Measurements from ENCODE around the gene OTUB2. TPM values are rescaled to one million over a fixed set of nuclear protein-coding genes. Genes with fewer than 3 reads are reported as not detected.
"Not testable (repeated sequence)": the region's sequence is repeated elsewhere in the genome, so short reads cannot be mapped to it uniquely, and the experiment has no call there.

Gene OTUB2
- total and polyA plus RNA-seq, 5 experiments from 2014 or later = 0.10 to 0.23 (median 0.16) TPM

GRCh38 chr14:94054936-94055335 is 28.8 kb downstream of the OTUB2 start:
- H3K36me3 Mint-ChIP-seq = peaks cover 20 to 94% (median 39%) of the 10 kb centered on the region in 3 donors
- peaks cover 32 to 78% (median 49%) of the 10 kb centered on the region in 4 donors for H3K4me1 Mint-ChIP-seq
- peak overlapping the region in 8 of 10 donors; percentile 5 to 80 (median 46) for H3K27ac Mint-ChIP-seq
- H3K27me3 Mint-ChIP-seq = no peaks in the 10 kb centered on the region
- DNase-seq (peak in 1 of 10 donors; percentile 4), ATAC-seq (no peak)
- peak overlapping the region in 1 of 10 donors; percentile 12 for H3K4me3 Mint-ChIP-seq
- no peaks in the 10 kb centered on the region for H3K9me3 Mint-ChIP-seq
- POLR2A ChIA-PET = no interaction called here

GRCh38 chr14:94056579-94057308 is 30.6 kb downstream of the OTUB2 start:
- POLR2A ChIA-PET = interaction anchor here (1.8 kb wide), 1 partner anchor 25 kb away, joined by 4 read pairs; the partner anchor contains the start of genes DDX24 and IFI27L1
- DNase-seq = peak in 5 of 10 donors; percentile 16 to 41 (median 34)
- ATAC-seq = peak; percentile 52 to 62
- H3K9me3 Mint-ChIP-seq = no peaks in the 10 kb centered on the region
- peak overlapping the region in 9 of 10 donors; percentile 8 to 48 (median 37) for H3K4me3 Mint-ChIP-seq
- H3K27me3 Mint-ChIP-seq = no peaks in the 10 kb centered on the region
- H3K4me1 Mint-ChIP-seq = peaks cover 33 to 88% (median 61%) of the 10 kb centered on the region in 4 donors
- H3K36me3 Mint-ChIP-seq = peaks cover 17 to 94% (median 40%) of the 10 kb centered on the region in 3 donors
- H3K27ac Mint-ChIP-seq = peak overlapping the region; percentile 22 to 85 (median 68)

GRCh38 chr14:94058128-94058673 is 32.1 kb downstream of the OTUB2 start:
- no peak for DNase-seq

GRCh38 chr14:94058674-94059138 is 32.6 kb downstream of the OTUB2 start:
- H3K27me3 Mint-ChIP-seq = no peaks in the 10 kb centered on the region
- no peaks in the 10 kb centered on the region for H3K9me3 Mint-ChIP-seq
- POLR2A ChIA-PET = no interaction called here
- no peak for DNase-seq
- peak overlapping the region in 4 of 10 donors; percentile 1 to 33 (median 22) for H3K4me3 Mint-ChIP-seq
- ATAC-seq = peak in 1 of 2 donors; percentile 22
- H3K27ac Mint-ChIP-seq = peak overlapping the region in 8 of 10 donors; percentile 31 to 85 (median 62)
- peaks cover 42 to 95% (median 74%) of the 10 kb centered on the region in 4 donors for H3K4me1 Mint-ChIP-seq
- H3K36me3 Mint-ChIP-seq = peaks cover 17 to 99% (median 42%) of the 10 kb centered on the region in 3 donors

More at GRCh38 chr14:94058128-94058673, 32.1 kb downstream of the OTUB2 start:
- Mint-ChIP-seq H3K27ac (peak overlapping the region in 9 of 10 donors; percentile 29 to 85 (median 56)), H3K36me3 (peaks cover 17 to 94% (median 42%) of the 10 kb centered on the region in 3 donors), H3K4me1 (peaks cover 40 to 90% (median 70%) of the 10 kb centered on the region in 4 donors), H3K4me3 (peak overlapping the region in 8 of 10 donors; percentile 1 to 45 (median 12)), H3K9me3 (no peaks in the 10 kb centered on the region), H3K27me3 (no peaks in the 10 kb centered on the region)
- POLR2A ChIA-PET = interaction anchor here (1.8 kb wide), 1 partner anchor 23 kb away, joined by 4 read pairs; the partner anchor contains the start of genes DDX24 and IFI27L1
- no peak for ATAC-seq

GRCh38 chr14:94059998-94060397 is 33.9 kb downstream of the OTUB2 start:
- no peak for DNase-seq
- Mint-ChIP-seq H3K4me3 (no peak overlapping the region), H3K9me3 (no peaks in the 10 kb centered on the region), H3K27me3 (no peaks in the 10 kb centered on the region), H3K4me1 (peaks cover 42 to 97% (median 80%) of the 10 kb centered on the region in 4 donors), H3K27ac (peak overlapping the region in 6 of 10 donors; percentile 7 to 83 (median 30)), H3K36me3 (peaks cover 17 to 87% (median 36%) of the 10 kb centered on the region in 3 donors)
- POLR2A ChIA-PET = no interaction called here
- ATAC-seq = no peak

- Mint-ChIP-seq H3K4me1 (peaks cover 52 to 98% (median 83%) of the 10 kb centered on the region in 4 donors), H3K9me3 (peaks cover 0 to 7% (median 2%) of the 10 kb centered on the region in 9 donors), H3K4me3 (no peak overlapping the region), H3K27me3 (no peaks in the 10 kb centered on the region), H3K36me3 (peaks cover 21 to 83% (median 32%) of the 10 kb centered on the region in 3 donors), H3K27ac (peak overlapping the region in 2 of 10 donors; percentile 66 to 75)
- DNase-seq = no peak
- POLR2A ChIA-PET = no interaction called here
- no peak for ATAC-seq
Measured at GRCh38 chr14:94062344-94062940, 36.3 kb downstream of the OTUB2 start.

- peaks cover 38 to 80% (median 54%) of the 10 kb centered on the region in 3 donors for H3K36me3 Mint-ChIP-seq
- H3K27me3 Mint-ChIP-seq = no peaks in the 10 kb centered on the region
- H3K9me3 Mint-ChIP-seq = peaks cover 9 to 41% (median 29%) of the 10 kb centered on the region in 9 donors
- ATAC-seq (peak in 1 of 2 donors; percentile 26), DNase-seq (no peak)
- H3K4me1 Mint-ChIP-seq = peaks cover 66 to 97% (median 87%) of the 10 kb centered on the region in 4 donors
- H3K4me3 Mint-ChIP-seq = peak overlapping the region in 7 of 10 donors; percentile 27 to 65 (median 54)
- H3K27ac Mint-ChIP-seq = peak overlapping the region in 9 of 10 donors; percentile 11 to 90 (median 67)
- POLR2A ChIA-PET = no interaction called here
Measured at GRCh38 chr14:94066089-94066676, 40.0 kb downstream of the OTUB2 start.

- peak overlapping the region in 2 of 10 donors; percentile 21 to 35 for H3K27ac Mint-ChIP-seq
- DNase-seq, ATAC-seq, POLR2A ChIA-PET, H3K27me3 Mint-ChIP-seq: not testable (repeated sequence)
- H3K4me3 Mint-ChIP-seq = peak overlapping the region in 7 of 10 donors; percentile 15 to 71 (median 36)
- peaks cover 55 to 76% (median 76%) of the 10 kb centered on the region in 3 donors for H3K36me3 Mint-ChIP-seq
- H3K4me1 Mint-ChIP-seq = peaks cover 37 to 83% (median 66%) of the 10 kb centered on the region in 4 donors
- peaks cover 17 to 68% (median 41%) of the 10 kb centered on the region in 9 donors for H3K9me3 Mint-ChIP-seq
Measured at GRCh38 chr14:94072076-94072475, 45.9 kb downstream of the OTUB2 start.

GRCh38 chr14:94074534-94074933 is 48.4 kb downstream of the OTUB2 start:
- peaks cover 31 to 84% (median 64%) of the 10 kb centered on the region in 4 donors for H3K4me1 Mint-ChIP-seq
- no peak for ATAC-seq
- peaks cover 44 to 76% (median 73%) of the 10 kb centered on the region in 3 donors for H3K36me3 Mint-ChIP-seq
- no peak overlapping the region for H3K27ac Mint-ChIP-seq
- POLR2A ChIA-PET = no interaction called here
- no peak for DNase-seq
- H3K4me3 Mint-ChIP-seq = peak overlapping the region in 9 of 10 donors; percentile 26 to 99 (median 61)
- H3K9me3 Mint-ChIP-seq = peaks cover 0 to 44% (median 27%) of the 10 kb centered on the region in 9 donors
- H3K27me3 Mint-ChIP-seq = no peaks in the 10 kb centered on the region

GRCh38 chr14:94075008-94075407 is 48.9 kb downstream of the OTUB2 start:
- H3K4me1 Mint-ChIP-seq = peaks cover 32 to 83% (median 64%) of the 10 kb centered on the region in 4 donors
- peaks cover 0 to 39% (median 27%) of the 10 kb centered on the region in 9 donors for H3K9me3 Mint-ChIP-seq
- H3K36me3 Mint-ChIP-seq = peaks cover 45 to 75% (median 69%) of the 10 kb centered on the region in 3 donors
- POLR2A ChIA-PET = no interaction called here
- DNase-seq (no peak), ATAC-seq (no peak)
- H3K27me3 Mint-ChIP-seq = no peaks in the 10 kb centered on the region
- no peak overlapping the region for H3K27ac Mint-ChIP-seq
- peak overlapping the region; percentile 16 to 99 (median 68) for H3K4me3 Mint-ChIP-seq

- Mint-ChIP-seq H3K27me3 (no peaks in the 10 kb centered on the region), H3K36me3 (peaks cover 37 to 55% (median 50%) of the 10 kb centered on the region in 3 donors), H3K4me1 (peaks cover 31 to 78% (median 60%) of the 10 kb centered on the region in 4 donors), H3K4me3 (peak overlapping the region; percentile 89 to 100 (median 99)), H3K9me3 (peaks cover 0 to 21% (median 17%) of the 10 kb centered on the region in 9 donors), H3K27ac (peak overlapping the region in 4 of 10 donors; percentile 6 to 74 (median 45))
- ATAC-seq (no peak), DNase-seq (no peak)
- POLR2A ChIA-PET = no interaction called here
Measured at GRCh38 chr14:94077111-94077821, 51.1 kb downstream of the OTUB2 start.

Data from naive thymus-derived CD8-positive, alpha-beta T cell (primary cell).